Daoy (cell line): Measurements from ENCODE around the gene SVIL. TPM values are rescaled to one million over a fixed set of nuclear protein-coding genes. Genes with fewer than 3 reads are reported as not detected.
"Not testable (repeated sequence)": the region's sequence is repeated elsewhere in the genome, so short reads cannot be mapped to it uniquely, and the experiment has no call there.

Experiments used
- DNase-seq: peaks from one replicate; pipeline ENCODE4 v3.0.0-alpha.2; 2015; ENCODE audit warnings: low read depth
- total RNA-seq: library from RNA; depleted of rRNA; stranded (reverse); fragments of >200 nt; shearing (Covaris generic); gene quantifications from 2 replicates; pipeline ENCODE4 v1.2.3, GENCODE V29; 2014

SVIL gene
- total RNA-seq, 1 experiment from 2014 or later = 15.3 TPM

DNA sequence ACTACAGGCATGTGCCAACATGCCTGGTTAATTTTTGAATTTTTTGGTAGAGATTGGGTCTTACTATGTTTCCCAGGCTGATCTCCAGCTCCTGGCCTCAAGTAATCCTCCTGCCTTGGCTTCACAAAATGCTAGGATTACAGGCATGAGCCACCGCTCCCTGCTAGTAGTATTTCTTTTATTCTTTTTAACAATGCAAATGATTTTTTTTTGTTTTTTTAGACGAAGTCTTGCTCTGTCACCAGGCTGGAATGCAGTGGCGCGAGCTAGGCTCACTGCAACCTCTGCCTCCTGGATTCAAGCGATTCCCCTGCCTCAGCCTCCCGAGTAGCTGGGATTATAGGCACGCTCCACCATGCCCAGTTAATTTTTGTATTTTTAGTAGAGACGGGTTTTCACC, 58.1 kb downstream of the SVIL start:
- no peak for DNase-seq

DNA sequence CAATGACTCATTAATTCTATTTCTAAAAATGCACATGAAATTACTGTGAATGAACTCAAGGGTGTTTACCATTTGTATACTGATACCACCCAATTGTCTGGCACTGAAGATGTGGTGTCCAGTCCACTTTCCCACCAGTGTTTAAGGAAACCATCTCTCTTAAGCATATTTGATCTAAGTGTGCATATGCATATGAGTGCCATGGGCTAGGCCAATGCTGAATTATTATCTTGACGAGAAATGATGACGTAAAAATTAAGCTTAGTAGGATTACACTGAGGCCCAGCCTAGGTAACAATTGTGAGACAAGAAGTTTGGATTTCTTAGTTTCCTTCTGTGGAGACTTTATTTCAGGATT, 59.7 kb downstream of the SVIL start:
- no peak for DNase-seq

DNA sequence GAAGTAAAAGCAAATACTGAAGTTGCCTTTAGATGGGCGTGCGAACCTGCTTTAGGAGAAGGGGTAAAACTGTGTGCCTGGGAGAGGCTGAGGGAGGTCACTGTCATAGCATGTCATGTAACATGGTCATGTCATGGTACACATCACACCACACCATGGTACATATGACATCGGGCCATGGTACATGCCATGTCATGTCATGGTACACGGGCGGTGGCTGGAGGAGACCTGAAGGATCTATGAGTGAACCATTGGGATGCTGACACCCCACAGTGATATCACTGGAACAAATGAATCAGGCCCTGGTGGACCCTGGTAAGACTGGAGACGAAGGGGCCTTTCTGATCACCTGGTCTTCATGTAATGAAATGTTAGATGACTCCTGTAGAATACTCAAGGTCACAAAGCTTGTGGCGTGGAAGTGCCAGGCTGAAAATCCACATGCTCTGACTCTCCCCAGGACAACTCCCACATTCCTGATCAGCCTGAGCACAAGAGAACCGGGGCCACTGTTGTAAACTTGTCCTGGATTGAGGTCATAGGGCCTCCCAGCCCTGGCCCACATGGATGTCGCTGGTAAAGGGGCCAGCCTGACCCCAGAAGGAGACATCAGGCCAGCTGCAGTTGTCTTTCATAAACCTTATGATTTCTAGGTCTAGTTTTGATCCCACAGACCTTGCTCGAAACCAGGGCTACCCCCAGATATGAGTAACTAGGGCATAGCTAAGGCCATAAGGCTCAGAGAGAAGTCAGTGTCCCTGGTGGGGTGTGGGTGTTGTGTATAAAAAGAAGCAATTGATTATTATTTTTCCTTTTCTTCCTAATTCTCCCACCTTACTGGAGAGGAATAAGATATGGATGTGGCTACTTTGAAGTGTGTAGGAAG, 60.3 kb downstream of the SVIL start:
- DNase-seq = not testable (repeated sequence)

DNA sequence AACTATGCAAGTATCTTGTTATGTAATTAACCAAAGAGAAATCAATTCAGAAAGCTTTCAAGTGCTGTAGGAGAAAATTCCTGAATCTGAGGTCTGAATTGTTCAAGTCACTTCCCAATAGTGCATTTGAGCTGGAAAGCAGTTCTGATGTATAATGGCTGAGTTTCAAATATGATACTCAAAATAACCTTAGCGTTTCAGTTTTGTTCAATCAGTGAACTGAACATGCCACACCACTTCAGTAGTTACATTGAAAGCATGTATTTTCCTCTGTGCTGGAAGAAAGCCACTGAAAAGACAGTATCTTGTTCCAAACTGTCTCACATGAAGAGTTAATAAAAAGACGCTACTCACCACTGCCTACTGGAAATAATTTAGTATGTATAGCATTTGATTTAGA, 64.5 kb downstream of the SVIL start:
- DNase-seq = not testable (repeated sequence)

DNA sequence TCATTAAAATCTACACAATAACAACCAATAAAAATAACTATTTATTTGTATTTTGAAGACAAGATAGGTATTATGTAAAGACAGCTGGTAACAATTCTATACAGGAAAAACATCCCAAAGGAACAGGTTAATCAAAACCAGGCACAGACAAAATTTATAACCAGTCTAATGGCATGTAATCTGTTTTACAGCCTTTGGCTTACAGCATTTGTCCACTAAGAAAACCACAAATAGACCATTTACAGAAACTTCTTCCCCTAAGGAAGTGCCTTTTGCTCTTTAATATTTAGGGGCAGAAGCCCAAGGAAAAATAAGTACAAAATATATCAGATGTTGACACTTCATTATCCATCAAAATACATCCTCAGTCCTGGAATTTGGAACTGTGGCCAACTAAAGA, 65.0 kb downstream of the SVIL start:
- DNase-seq = no peak

DNA sequence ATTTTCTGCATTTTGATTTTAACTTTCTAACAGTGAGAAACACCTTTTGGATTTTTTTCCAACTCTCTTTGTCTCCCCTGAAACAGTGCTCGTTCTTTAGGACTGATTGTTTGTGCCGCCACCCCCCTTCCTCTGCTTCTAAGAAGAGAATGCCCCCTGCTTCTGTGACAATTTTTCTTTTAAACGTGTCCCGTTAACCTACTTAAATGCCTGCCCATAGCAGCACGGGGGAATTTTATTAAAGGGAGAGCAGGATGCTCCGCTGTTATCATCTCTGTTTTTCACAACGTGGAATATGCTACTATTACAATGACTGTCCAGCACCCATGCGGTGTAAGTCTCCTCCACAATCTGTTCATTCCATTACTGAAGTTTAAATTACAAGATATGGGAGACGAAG, 67.8 kb downstream of the SVIL start:
- no peak for DNase-seq

DNA sequence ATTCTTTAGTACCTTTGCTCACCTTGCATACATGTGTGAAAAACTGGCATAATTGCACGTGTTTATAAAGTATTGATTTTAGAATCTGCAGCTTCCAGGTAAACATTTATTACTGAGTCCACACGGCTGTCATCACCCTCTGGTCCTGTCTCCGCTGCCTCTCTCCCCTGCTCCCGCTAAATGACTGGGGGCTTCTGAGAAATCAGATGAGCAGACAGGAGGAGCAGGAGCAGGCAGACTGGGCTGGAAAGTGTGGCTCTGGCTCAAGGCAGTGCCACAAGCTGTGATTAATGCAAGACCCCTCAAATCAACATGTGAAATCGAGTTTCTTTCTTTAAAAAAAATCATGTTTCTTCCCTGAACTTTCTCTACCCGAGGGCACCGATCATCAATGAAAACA, 68.6 kb downstream of the SVIL start:
- not testable (repeated sequence) for DNase-seq

DNA sequence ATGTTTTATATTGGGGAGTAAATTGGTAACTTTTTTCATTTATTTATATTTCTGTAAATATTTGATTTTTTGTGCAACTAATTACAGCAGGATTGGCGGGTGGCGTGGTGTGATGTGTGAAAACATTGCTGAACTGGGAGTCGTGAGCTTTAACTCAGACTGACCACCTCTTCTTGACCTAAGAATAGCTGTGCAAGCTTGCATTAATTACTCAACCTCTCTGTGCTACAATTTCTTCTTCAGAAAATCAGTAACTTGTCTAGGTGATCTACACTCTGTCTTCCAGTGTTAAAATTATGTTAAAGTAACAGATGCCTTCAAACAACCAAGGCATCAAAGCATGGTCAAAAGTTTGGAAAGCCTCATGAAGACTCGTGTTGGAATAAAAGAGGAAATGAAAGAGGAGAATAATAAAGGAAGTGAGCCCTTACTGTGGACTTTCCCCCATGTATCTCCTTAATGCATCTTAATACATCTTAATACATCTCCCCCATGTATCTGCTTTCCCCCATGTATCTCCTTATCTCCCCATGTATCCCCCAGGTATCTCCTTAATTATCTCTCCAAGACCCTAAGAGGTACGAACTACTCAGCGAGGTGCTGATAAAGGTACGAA, 71.2 kb downstream of the SVIL start:
- no peak for DNase-seq

DNA sequence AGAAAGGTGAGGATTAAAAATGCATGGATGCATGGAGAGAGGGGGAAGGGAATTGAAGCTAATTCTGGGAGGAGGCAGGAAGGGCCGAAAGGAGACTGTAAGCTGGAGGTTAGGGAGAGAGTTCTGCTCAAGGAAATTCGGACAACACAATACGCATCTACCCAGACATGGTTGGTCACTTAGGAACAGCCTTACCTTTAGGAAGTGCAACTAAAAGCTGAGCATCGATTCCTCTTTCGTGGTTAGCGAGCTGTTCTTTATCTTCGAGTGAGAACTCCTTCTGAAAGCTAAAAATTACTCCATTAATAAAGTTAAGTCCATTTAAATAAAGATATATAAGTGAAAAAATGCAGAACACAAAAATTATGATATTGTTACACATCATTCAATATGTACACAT, 71.8 kb downstream of the SVIL start:
- not testable (repeated sequence) for DNase-seq

DNA sequence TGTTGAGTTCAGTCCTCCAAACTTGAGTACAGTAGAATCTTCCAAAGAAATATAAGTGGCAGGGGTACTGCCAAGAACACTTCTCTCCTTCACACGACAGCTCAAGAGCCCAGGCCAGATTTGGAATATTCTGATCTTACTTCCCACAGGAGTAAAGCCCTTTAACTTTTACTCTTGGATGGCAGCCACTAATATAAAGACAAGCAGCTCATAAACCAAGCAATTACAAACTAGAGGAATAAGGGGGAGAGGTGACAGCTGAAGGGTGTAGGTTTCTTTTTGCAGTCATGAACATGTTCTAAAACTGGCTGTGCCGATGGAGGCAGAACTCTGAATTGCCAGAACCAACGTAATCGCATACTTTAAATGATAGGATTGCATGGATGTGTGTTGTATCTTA, 74.8 kb downstream of the SVIL start:
- no peak for DNase-seq

DNA sequence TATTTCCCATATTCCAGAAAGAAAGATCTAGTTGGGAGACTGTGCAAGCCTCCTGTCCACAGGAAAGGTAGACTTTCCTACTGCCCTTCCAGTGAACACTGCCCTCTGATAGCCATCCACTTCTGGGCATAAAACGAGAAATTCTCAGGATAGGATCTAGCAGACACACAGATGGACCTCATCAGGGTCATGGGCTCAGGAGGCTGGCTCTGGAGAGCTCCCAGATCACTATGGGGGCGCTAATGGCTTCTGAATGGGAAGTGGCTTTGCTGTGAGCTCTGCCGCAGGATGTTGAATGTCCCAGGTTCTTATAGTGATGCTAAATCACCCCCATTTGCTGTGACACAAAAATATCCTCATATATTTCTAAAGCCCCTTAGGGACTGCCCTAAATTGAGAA, 77.1 kb downstream of the SVIL start:
- no peak for DNase-seq

DNA sequence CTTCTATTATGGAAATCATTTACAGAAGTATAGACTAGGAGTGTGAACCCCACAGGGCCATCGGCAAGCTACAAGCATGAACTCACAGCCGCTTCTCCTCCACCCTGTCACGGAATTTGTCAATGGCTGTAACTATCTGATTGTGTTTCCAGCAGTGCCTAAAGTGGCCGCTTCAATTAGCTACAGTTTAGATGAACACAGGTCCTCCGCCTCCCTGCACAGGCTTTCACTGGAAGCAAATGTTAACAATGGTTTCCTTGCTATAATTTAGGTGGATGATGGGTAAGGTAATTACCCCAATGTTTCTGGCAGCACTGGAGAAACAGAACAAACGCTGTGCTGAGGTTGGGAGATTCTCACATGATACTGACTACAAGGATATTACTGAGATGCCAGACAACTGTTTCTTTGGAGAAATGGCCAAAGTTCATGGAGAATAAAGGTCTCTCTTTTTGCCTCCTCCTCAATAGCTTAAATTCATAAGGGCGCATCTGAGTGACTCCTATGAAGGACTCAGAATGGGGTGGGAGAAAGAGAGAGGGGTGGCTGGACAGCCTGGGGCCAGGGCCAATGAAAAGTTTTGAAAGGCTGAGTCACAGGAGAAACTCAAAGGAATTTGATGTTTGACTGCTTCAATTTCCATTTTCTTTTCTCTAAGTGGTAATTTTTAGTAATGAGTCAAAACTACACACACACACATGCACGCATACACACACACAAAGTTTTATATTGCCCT, 78.9 kb downstream of the SVIL start:
- no peak for DNase-seq

DNA sequence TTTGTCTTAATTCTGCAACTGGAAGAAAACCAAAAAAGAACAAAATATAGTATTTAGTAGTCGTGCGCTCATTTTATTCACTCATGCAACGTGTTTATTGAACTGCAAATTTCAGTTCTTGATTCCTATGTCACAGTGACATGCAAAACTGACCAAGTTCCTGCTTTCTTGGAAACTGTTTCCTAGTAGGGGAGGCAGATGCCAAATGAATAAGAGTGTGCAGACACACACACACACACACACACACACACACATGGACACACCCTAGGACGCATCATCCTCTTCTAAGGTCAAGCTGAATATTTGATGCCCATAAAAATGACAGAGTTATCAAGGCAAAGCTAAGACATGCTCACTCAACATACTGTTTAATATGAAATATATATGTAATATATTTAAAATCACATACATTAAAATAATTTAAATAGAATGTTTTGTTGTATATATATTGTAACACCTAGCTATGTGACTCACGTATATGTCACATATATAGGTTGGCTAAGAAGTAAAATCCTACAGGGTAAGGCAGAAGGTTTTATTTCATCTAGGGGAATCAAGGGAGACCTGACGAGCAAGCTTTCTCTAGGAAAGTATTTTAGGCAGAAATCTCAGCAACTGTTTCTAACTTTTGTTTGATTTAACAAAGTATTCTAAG, 79.6 kb downstream of the SVIL start:
- DNase-seq = no peak

DNA sequence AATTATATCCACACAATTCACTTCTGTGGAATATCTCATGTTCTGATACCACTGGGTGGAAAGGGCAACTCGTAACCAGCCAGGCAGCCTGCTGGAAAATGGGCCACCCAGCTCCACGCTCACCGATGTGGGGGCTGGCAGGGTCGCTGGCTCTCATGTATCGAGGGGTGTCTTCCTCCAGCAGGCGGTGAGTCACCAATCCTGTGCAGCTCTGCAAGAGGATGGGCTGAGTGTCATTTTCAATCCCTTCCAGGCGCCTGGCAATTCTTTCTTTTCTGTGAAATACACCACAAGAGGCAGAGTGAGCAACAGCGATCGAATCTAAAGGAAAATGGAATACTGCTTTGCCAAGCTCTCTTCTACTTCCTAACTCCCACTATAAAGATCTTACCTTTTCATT, 80.1 kb downstream of the SVIL start:
- peak; percentile 7 for DNase-seq

DNA sequence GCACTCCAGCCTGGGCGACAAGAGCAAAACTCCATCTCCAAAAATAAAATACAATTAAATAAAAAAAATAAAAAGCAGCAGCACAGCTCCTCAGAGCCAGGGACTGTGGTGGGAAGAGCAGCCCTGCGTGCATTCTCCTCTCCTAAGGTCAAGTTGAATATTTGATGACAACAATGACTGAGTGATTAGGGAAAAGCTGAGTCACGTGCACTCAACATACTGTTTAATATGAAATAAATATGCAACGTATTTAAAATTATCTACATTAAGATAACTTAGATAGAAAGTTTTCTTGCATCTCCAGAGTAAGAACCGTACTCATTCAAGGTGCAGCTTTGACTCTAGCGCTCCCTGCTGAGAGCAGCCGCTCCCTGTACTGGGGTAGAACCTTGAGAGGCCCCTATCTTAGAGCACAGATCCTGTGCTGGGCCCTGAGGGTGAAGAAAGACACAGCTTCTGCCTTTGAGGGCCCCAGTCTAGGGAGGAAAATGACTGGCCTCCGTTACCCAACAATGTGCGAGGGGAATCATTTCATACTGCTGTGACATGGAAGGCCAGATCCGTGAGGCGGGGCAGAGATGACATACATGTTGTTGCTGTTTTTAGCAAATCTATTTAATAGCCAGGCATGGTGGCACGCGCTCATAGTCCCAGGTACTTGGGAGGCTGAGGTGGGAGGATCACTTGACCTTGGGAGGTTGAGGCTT, 81.1 kb downstream of the SVIL start:
- DNase-seq = no peak

DNA sequence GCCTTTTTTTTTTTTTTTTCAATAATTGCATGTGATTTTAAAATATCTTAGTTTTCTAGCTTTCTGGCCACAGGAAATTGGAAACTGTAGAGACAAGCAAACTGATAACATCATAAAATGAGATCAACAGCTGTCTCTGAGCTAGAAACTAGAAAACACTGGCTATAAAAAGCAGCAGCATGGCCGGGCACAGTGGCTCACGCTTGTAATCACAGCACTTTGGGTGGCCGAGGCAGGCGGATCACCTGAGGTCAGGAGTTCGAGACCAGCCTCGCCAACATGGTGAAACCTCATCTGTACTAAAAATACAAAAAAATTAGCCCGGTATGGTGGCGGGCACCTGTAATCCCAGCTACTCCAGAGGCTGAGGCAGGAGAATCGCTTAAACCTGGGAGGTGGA, 81.7 kb downstream of the SVIL start:
- not testable (repeated sequence) for DNase-seq

DNA sequence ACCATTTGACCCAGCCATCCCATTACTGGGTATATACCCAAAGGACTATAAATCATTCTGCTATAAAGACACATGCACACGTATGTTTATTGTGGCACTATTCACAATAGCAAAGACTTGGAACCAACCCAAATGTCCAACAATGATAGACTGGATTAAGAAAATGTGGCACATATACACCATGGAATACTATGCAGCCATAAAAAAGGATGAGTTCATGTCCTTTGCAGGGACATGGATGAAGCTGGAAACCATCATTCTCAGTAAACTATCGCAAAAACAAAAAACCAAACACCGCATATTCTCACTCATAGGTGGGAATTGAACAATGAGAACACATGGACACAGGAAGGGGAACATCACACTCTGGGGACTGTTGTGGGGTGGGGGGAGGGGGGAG, 85.3 kb downstream of the SVIL start:
- DNase-seq = not testable (repeated sequence)

DNA sequence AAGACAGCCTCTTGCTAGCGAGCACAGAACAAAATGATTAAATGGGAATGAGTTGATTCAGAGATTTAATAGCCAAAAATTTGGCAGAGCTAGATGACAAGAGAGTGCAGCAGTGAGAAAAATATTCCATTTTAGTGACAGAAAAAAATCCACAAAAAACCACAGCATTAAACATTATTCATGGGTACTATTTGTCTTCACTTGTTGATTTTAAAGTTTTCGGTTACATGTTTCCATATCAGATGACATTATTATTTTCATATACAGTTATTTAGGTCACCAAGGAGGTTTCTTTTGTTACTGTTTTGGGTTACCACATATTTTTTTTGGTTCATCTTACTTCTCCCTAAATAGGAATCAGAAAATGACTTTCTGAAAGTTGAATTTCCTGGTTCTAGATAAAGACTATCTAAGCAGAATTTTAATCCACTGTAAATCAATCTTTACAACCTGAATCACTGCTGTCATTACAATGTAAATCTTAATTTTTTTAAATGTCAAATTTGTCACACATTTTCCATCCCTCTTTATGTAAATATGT, 87.9 kb downstream of the SVIL start:
- no peak for DNase-seq

DNA sequence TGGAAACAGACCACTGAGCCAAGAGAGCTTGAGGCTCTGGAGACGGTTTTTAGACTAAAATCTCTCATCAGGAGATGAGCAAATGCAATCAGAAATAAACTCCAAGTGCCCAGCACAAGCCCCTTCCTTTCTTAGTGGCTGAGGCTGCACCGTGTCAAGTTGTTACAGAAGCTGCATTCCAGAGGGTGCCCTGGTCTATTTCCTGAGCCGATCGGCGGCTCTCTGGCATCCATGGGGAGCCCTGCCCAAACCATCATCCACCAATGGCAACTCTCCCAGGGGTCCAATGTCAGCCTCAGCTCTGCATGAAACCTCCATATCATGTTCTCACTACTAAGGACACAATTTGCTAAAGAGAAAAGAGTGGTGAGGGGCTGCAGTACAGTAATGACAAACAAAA, 89.6 kb downstream of the SVIL start:
- no peak for DNase-seq

DNA sequence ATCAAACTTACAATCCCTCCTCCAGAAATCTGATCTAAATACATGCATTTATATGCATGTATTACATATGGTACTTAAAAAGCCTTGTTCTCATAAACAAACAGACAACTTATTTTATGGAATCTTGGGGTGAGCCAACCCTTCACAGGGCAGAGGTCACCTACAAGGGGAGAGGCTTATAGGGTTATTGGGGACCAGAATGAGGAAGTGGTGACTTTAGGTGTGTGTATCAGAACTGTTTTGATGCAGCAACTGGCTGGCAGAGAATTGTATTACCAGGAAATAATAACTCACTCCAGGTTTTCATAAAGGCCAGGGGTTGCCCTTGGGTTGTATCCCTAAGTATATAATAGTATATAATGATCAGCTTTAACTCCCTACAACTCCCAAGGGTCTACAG, 91.1 kb downstream of the SVIL start:
- DNase-seq = no peak

DNA sequence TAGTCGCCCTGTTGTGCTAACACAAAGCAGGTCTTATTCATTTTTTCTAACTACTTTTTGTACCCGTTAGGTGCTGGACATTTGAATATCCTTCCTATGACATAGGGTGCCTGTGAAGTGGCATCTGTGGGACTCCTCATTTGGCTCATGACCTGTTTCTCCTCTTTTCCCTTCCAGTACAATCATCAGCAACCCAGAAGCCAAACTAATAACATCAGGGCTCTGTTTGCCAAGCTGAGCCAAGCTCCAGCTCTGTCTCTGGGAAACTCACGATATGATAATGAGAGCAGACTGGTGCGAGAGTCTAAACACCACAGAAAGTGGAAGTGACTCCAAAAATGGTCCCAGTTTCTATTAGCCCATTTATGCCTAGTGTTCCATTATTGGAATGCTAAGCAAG, 92.0 kb downstream of the SVIL start:
- no peak for DNase-seq
